ENCODE results near the gene SRP68. TPM values are rescaled to one million over a fixed set of nuclear protein-coding genes. Genes with fewer than 3 reads are reported as not detected.

SRP68 gene
- total and polyA plus RNA-seq, 2 of the 8 experiments (the other 6 are each of a cell fraction or from before 2014, with no cell fraction given), result 57.7 to 83.5 TPM

GRCh38 chr17:76000016-76000754, 72.1 kb downstream of the SRP68 start (continued):
- TF ChIP-seq CBX5 (IDR thresholded peaks at IDR 0.05; ENCODE audit: low read depth, low read length) (no peak), SIN3A (conservative IDR thresholded peaks at IDR 0.05 in 1 of 2, IDR thresholded peaks at IDR 0.05 in 1 of 2; ENCODE audit: low read depth in 1 of 2, low read length in 2 of 2) (no peak), SRF (IDR thresholded peaks at IDR 0.05; ENCODE audit: low read depth, low read length) (no peak), CEBPB (IDR thresholded peaks at IDR 0.05; ENCODE audit: low read depth, low read length) (no peak), CREB1 (IDR thresholded peaks at IDR 0.05) (no peak), NRF1 (IDR thresholded peaks at IDR 0.05; ENCODE audit: low read depth, low read length) (no peak), RXRA (IDR thresholded peaks at IDR 0.05; ENCODE audit: insufficient read depth, low read depth, low read length) (no peak), KDM5A (IDR thresholded peaks at IDR 0.05; ENCODE audit: low read length) (no peak)
- TF ChIP-seq, protein P1, sequence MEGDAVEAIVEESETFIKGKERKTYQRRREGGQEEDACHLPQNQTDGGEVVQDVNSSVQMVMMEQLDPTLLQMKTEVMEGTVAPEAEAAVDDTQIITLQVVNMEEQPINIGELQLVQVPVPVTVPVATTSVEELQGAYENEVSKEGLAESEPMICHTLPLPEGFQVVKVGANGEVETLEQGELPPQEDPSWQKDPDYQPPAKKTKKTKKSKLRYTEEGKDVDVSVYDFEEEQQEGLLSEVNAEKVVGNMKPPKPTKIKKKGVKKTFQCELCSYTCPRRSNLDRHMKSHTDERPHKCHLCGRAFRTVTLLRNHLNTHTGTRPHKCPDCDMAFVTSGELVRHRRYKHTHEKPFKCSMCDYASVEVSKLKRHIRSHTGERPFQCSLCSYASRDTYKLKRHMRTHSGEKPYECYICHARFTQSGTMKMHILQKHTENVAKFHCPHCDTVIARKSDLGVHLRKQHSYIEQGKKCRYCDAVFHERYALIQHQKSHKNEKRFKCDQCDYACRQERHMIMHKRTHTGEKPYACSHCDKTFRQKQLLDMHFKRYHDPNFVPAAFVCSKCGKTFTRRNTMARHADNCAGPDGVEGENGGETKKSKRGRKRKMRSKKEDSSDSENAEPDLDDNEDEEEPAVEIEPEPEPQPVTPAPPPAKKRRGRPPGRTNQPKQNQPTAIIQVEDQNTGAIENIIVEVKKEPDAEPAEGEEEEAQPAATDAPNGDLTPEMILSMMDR (IDR thresholded peaks at IDR 0.05; ENCODE audit: control extremely low read depth in 1 of 3, insufficient read depth in 1 of 3, low read depth in 1 of 3, low read length in 3 of 3), result peak; percentile 84 to 97 (median 95)

All from H1 (cell line).